Suprapubic skin (tissue), 4 donors: ENCODE data around the gene TMEM125.

Experiments used
- EP300 ChIP-seq: sonication (generic); formaldehyde crosslinking; IDR thresholded peaks from one replicate; pipeline ENCODE4 v1.6.1; 2017; ENCODE audit warnings: antibody characterized with exemption
- POLR2A ChIP-seq, 2 donors: fragments of 450-650 bp; IDR thresholded peaks; one replicate each; pipeline ENCODE4 v1.6.1; 2017; ENCODE audit warnings: antibody characterized with exemption in 2 of 2, mild to moderate bottlenecking in 2 of 2, moderate library complexity in 2 of 2
- POLR2AphosphoS5 ChIP-seq, 3 donors: sonication (generic); formaldehyde crosslinking; IDR thresholded peaks; one replicate each; pipeline ENCODE4 v1.6.1; 2017; ENCODE audit warnings: antibody characterized with exemption in 3 of 3
- TF ChIP-seq, protein P1 (sequence below), 2 donors: fragments of 200-600 bp in 1 of 2; fragments of 450-650 bp in 1 of 2; sonication (generic) in 1 of 2; IDR thresholded peaks; one replicate each; pipeline ENCODE4 v1.5.1; 2016 to 2019; ENCODE audit warnings: antibody characterized with exemption in 2 of 2, mild to moderate bottlenecking in 1 of 2, moderate library complexity in 1 of 2

DNA sequence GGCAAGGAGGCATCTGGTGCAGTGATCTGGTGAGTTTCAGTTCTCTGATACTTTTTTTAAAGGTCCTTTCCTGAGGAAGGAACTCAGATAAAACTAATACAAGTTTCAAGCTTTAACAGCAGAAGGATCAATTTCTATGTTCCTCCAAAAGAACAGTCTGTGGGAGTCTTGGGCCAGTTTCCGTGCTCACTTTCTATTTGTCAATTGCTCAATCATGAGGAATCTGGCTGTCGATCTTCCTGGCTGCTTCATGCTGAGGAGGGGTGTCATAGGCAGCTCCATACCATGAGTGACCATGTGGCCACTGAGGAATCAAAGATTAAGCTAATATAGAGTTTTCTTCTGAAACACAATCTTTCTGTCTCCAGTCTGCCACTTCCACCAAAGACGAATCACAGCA, 11.4 kb upstream of the TMEM125 start:
- TF ChIP-seq EP300 (no peak), POLR2AphosphoS5 (IDR thresholded peaks at IDR 0.05) (no peak), POLR2A (IDR thresholded peaks at IDR 0.05) (no peak)
- TF ChIP-seq, protein P1, sequence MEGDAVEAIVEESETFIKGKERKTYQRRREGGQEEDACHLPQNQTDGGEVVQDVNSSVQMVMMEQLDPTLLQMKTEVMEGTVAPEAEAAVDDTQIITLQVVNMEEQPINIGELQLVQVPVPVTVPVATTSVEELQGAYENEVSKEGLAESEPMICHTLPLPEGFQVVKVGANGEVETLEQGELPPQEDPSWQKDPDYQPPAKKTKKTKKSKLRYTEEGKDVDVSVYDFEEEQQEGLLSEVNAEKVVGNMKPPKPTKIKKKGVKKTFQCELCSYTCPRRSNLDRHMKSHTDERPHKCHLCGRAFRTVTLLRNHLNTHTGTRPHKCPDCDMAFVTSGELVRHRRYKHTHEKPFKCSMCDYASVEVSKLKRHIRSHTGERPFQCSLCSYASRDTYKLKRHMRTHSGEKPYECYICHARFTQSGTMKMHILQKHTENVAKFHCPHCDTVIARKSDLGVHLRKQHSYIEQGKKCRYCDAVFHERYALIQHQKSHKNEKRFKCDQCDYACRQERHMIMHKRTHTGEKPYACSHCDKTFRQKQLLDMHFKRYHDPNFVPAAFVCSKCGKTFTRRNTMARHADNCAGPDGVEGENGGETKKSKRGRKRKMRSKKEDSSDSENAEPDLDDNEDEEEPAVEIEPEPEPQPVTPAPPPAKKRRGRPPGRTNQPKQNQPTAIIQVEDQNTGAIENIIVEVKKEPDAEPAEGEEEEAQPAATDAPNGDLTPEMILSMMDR (IDR thresholded peaks at IDR 0.05) = no peak
